ENCODE measurements around the gene SLC29A3. TPM values are rescaled to one million over a fixed set of nuclear protein-coding genes. Genes with fewer than 3 reads are reported as not detected.

SLC29A3 gene
- polyA plus RNA-seq, 1 of the 3 experiments (the other 2 are of a cell fraction) = 3.8 TPM

DNA sequence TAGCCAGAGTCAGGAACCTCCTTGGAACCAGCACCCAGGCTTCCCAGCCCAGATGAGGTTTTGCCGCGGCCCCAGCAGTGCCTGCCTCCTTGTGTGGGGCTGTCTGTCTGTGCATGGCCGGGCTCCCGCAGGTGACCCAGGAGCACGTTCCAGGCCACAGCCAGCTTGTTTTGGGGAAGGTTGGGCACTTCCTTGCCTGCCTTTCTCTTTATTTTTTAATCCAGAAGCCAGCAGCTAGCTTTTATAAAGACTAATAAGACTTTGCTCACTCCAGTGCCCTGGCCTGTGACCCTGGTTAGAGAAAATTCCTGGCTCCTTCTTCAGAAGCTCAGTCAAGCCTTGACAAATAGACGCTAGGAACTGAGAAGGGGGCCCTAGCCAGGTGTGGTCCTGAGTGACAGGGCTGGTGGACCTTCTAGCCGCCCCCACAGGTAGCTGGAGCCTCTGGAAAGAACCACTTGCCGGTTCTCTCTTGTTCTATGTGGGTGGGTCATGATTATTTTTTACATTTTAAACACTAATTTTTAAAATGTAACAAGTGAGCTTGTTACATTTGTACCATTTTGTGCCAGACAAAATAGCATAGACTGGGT is 837 bp downstream of the SLC29A3 start:
- WGBS (ENCODE audit: low lambda C conversion rate) = 57% methylated on average over 8 of the region's 8 CpGs
- POLR2A ChIA-PET = interaction anchor here (0.9 to 1.9 kb wide), 7 partner anchors 12 to 397 kb away, joined by 3 to 14 read pairs (median 3); no protein-coding TSS in a partner anchor
- TF ChIP-seq GATA2 (CRISPR knock-in tag; IDR thresholded peaks at IDR 0.05) (no peak), SMC3 (IDR thresholded peaks at IDR 0.05; ENCODE audit: low read depth, low read length) (no peak), FOSL2 (IDR thresholded peaks at IDR 0.05; ENCODE audit: borderline replicate concordance, low read depth) (no peak), RFX5 (IDR thresholded peaks at IDR 0.05; ENCODE audit: low read length) (no peak), GABPA (IDR thresholded peaks at IDR 0.05; ENCODE audit: low read depth) (no peak), TAF1 (IDR thresholded peaks at IDR 0.05; ENCODE audit: borderline replicate concordance, low read depth, low read length) (no peak)
- TF ChIP-seq, protein P1, sequence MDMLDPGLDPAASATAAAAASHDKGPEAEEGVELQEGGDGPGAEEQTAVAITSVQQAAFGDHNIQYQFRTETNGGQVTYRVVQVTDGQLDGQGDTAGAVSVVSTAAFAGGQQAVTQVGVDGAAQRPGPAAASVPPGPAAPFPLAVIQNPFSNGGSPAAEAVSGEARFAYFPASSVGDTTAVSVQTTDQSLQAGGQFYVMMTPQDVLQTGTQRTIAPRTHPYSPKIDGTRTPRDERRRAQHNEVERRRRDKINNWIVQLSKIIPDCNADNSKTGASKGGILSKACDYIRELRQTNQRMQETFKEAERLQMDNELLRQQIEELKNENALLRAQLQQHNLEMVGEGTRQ (IDR thresholded peaks at IDR 0.05; ENCODE audit: borderline replicate concordance, low read depth, low read length) = no peak
- TF ChIP-seq, protein P2, sequence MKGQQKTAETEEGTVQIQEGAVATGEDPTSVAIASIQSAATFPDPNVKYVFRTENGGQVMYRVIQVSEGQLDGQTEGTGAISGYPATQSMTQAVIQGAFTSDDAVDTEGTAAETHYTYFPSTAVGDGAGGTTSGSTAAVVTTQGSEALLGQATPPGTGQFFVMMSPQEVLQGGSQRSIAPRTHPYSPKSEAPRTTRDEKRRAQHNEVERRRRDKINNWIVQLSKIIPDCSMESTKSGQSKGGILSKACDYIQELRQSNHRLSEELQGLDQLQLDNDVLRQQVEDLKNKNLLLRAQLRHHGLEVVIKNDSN (IDR thresholded peaks at IDR 0.05; ENCODE audit: borderline replicate concordance, low read depth) = no peak
- TF ChIP-seq, protein P3, sequence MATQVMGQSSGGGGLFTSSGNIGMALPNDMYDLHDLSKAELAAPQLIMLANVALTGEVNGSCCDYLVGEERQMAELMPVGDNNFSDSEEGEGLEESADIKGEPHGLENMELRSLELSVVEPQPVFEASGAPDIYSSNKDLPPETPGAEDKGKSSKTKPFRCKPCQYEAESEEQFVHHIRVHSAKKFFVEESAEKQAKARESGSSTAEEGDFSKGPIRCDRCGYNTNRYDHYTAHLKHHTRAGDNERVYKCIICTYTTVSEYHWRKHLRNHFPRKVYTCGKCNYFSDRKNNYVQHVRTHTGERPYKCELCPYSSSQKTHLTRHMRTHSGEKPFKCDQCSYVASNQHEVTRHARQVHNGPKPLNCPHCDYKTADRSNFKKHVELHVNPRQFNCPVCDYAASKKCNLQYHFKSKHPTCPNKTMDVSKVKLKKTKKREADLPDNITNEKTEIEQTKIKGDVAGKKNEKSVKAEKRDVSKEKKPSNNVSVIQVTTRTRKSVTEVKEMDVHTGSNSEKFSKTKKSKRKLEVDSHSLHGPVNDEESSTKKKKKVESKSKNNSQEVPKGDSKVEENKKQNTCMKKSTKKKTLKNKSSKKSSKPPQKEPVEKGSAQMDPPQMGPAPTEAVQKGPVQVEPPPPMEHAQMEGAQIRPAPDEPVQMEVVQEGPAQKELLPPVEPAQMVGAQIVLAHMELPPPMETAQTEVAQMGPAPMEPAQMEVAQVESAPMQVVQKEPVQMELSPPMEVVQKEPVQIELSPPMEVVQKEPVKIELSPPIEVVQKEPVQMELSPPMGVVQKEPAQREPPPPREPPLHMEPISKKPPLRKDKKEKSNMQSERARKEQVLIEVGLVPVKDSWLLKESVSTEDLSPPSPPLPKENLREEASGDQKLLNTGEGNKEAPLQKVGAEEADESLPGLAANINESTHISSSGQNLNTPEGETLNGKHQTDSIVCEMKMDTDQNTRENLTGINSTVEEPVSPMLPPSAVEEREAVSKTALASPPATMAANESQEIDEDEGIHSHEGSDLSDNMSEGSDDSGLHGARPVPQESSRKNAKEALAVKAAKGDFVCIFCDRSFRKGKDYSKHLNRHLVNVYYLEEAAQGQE (IDR thresholded peaks at IDR 0.05; ENCODE audit: low read depth, low read length) = no peak
- peaks cover 0 to 7% of the 10 kb centered on the region in 2 experiments for H3K36me3 ChIP-seq (replicated peaks in 1 of 2; ENCODE audit: control insufficient read depth in 1 of 2, insufficient read depth in 2 of 2, low read length in 1 of 2)
- H4K20me1 ChIP-seq (ENCODE audit: insufficient read depth) = no peaks in the 10 kb centered on the region
- H3K4me3 ChIP-seq (ENCODE audit: low read depth in 2 of 2, low read length in 1 of 2) = peak overlapping the region; percentile 86 to 94
- H3K27me3 ChIP-seq (ENCODE audit: insufficient read depth) = no peaks in the 10 kb centered on the region
- H3K27ac ChIP-seq (ENCODE audit: low read depth in 2 of 2, low read length in 1 of 2) = peak overlapping the region in 1 of 2 experiments; percentile 25; a peak in 2 of 4 replicates
- H3K9ac ChIP-seq = peak overlapping the region; percentile 78; the same call in 1 of the 2 replicates
- peaks cover 4% of the 10 kb centered on the region for H3F3A ChIP-seq (replicated peaks; ENCODE audit: insufficient read depth)
- peak overlapping the region; percentile 99; the same call in 1 of the 2 replicates for H2AFZ ChIP-seq (ENCODE audit: low read depth)
- no peaks in the 10 kb centered on the region for H3K79me2 ChIP-seq (ENCODE audit: insufficient read depth)
- H3K9me3 ChIP-seq = no peaks in the 10 kb centered on the region
- CTCF ChIA-PET = interaction anchor here (0.7 to 9.0 kb wide), 49 partner anchors 10 to 493 kb away, joined by 3 to 99 read pairs (median 4); partner anchors contain the start of gene CDH23
- peak overlapping the region; percentile 97 for H3K4me2 ChIP-seq
- no peak for DNase-seq
- peaks cover 0 to 15% of the 10 kb centered on the region in 2 experiments; a peak in 1 of 4 replicates for H3K4me1 ChIP-seq (ENCODE audit: control insufficient read depth in 1 of 2, insufficient read depth in 2 of 2, low read depth in 1 of 2, low read length in 1 of 2)
- H3K9me2 ChIP-seq = no peaks in the 10 kb centered on the region

Data from SK-N-SH (cell line).